SK-N-SH treated with all-trans-retinoic acid at 6 μM for 48 hours (cell line): ENCODE data around the gene WSCD2.

Experiments
- ATAC-seq: fragments of 200-7000 bp; cut with Tn5 transposase; 3 replicates; pipeline ENCODE4 v1.9.1; 2020; ENCODE audit warnings: mild to moderate bottlenecking, moderate library complexity
- ARNTL ChIP-seq: fragments of 450-650 bp; formaldehyde crosslinking; IDR thresholded peaks from 2 replicates; pipeline ENCODE4 v1.5.0; 2020; ENCODE audit warnings: low read depth, mild to moderate bottlenecking, moderate library complexity, borderline replicate concordance
- BACH2 ChIP-seq: fragments of 250-450 bp; sonication (Bioruptor Pico); IDR thresholded peaks from 2 replicates; pipeline ENCODE4 v1.9.0; 2021; ENCODE audit warnings: mild to moderate bottlenecking, borderline replicate concordance
- CSDC2 ChIP-seq: fragments of 250-450 bp; sonication (Bioruptor Pico); IDR thresholded peaks from 2 replicates; pipeline ENCODE4 v1.5.0; 2020; ENCODE audit warnings: mild to moderate bottlenecking, moderate library complexity
- ESRRG ChIP-seq: fragments of 250-450 bp; sonication (Bioruptor Pico); IDR thresholded peaks from 2 replicates; pipeline ENCODE4 v1.6.1; 2021; ENCODE audit warnings: mild to moderate bottlenecking
- GLIS3 ChIP-seq: fragments of 250-450 bp; sonication (Bioruptor Pico); IDR thresholded peaks from 2 replicates; pipeline ENCODE4 v1.5.0; 2020; ENCODE audit warnings: mild to moderate bottlenecking, moderate library complexity
- ISL1 ChIP-seq: fragments of 250-450 bp; sonication (Bioruptor Pico); IDR thresholded peaks from 2 replicates; pipeline ENCODE4 v2.1.2; 2022; ENCODE audit warnings: mild to moderate bottlenecking, moderate library complexity
- OSR1 ChIP-seq: fragments of 250-450 bp; sonication (Bioruptor Pico); IDR thresholded peaks from 2 replicates; pipeline ENCODE4 v1.8.0; 2022; ENCODE audit warnings: moderate library complexity, mild to moderate bottlenecking, inconsistent platforms
- PPARA ChIP-seq: fragments of 250-450 bp; sonication (Bioruptor Pico); IDR thresholded peaks from 2 replicates; pipeline ENCODE4 v1.5.0; 2020; ENCODE audit warnings: mild to moderate bottlenecking, borderline replicate concordance
- RARB ChIP-seq: fragments of 250-450 bp; sonication (Bioruptor Pico); IDR thresholded peaks from 2 replicates; pipeline ENCODE4 v1.8.0; 2021; ENCODE audit warnings: mild to moderate bottlenecking, moderate library complexity
- SNAI2 ChIP-seq: fragments of 250-450 bp; sonication (Bioruptor Pico); IDR thresholded peaks from 2 replicates; pipeline ENCODE4 v1.5.0; 2020; ENCODE audit warnings: mild to moderate bottlenecking, moderate library complexity
- TCF4 ChIP-seq: fragments of 250-450 bp; sonication (Bioruptor Pico); IDR thresholded peaks from 2 replicates; pipeline ENCODE4 v1.8.0; 2021; ENCODE audit warnings: mild to moderate bottlenecking, moderate library complexity, borderline replicate concordance
- TOX ChIP-seq: fragments of 250-450 bp; sonication (Bioruptor Pico); IDR thresholded peaks from 2 replicates; pipeline ENCODE4 v1.8.0; 2021; ENCODE audit warnings: mild to moderate bottlenecking, moderate library complexity, borderline replicate concordance
- ZC3H10 ChIP-seq: fragments of 250-450 bp; sonication (Bioruptor Pico); IDR thresholded peaks from 2 replicates; pipeline ENCODE4 v1.5.1; 2021; ENCODE audit warnings: mild to moderate bottlenecking, moderate library complexity
- ZFP3 ChIP-seq: fragments of 250-450 bp; sonication (Bioruptor Pico); IDR thresholded peaks from 2 replicates; pipeline ENCODE4 v1.5.0; 2020; ENCODE audit warnings: mild to moderate bottlenecking, moderate library complexity
- ZFP30 ChIP-seq: fragments of 450-650 bp; formaldehyde crosslinking; IDR thresholded peaks from 2 replicates; pipeline ENCODE4 v1.5.0; 2022; ENCODE audit warnings: mild to moderate bottlenecking, moderate library complexity
- ZNF565 ChIP-seq: fragments of 450-650 bp; formaldehyde crosslinking; conservative IDR thresholded peaks from 2 replicates; pipeline ENCODE4 v1.5.0; 2020; ENCODE audit warnings: low read depth, mild to moderate bottlenecking, moderate library complexity
- ZNF70 ChIP-seq: fragments of 450-650 bp; formaldehyde crosslinking; IDR thresholded peaks from 2 replicates; pipeline ENCODE4 v1.5.0; 2020; ENCODE audit warnings: mild to moderate bottlenecking, moderate library complexity
- ZNF8 ChIP-seq: fragments of 450-650 bp; formaldehyde crosslinking; IDR thresholded peaks from 2 replicates; pipeline ENCODE4 v1.5.0; 2020; ENCODE audit warnings: mild to moderate bottlenecking, moderate library complexity
- TF ChIP-seq, protein P1 (sequence below): fragments of 250-450 bp; sonication (Bioruptor Pico); IDR thresholded peaks from 2 replicates; pipeline ENCODE4 v1.5.1; 2021; ENCODE audit warnings: mild to moderate bottlenecking, moderate library complexity
- TF ChIP-seq, protein P2 (sequence below): fragments of 250-450 bp; sonication (Bioruptor Pico); IDR thresholded peaks from 2 replicates; pipeline ENCODE4 v1.8.0; 2021; ENCODE audit warnings: low read depth, mild to moderate bottlenecking, moderate library complexity, borderline replicate concordance
- TF ChIP-seq, protein P3 (sequence below): fragments of 250-450 bp; sonication (Bioruptor Pico); IDR thresholded peaks from 2 replicates; pipeline ENCODE4 v1.5.0; 2020; ENCODE audit warnings: mild to moderate bottlenecking, moderate library complexity
- TF ChIP-seq, protein P4 (sequence below): fragments of 250-450 bp; sonication (Bioruptor Pico); IDR thresholded peaks from 2 replicates; pipeline ENCODE4 v1.5.1; 2020; ENCODE audit warnings: low read depth, mild to moderate bottlenecking, moderate library complexity

WSCD2 gene

DNA sequence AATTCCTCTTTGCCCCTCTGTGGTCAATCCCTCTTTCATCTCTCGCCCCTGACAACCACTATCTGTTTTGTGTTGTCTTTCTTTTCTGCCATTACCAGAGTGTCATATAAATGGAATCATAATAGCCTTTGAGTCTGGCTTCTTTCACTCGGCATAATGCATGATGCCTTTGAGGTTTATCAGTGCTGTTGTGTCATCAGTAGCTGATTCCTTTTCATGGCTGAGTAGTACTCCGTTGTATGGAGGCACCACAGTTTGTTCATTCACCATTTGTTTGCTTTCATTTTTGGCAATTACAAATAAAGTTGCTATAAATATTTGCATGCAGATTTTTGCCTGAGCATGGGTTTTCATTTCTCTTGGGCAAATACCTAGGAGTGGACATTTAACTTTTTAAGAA is 47.2 kb downstream of the WSCD2 start:
- no peak for ATAC-seq
- no peak for TF ChIP-seq ZFP30 (CRISPR knock-in tag)
- TF ChIP-seq ZNF70 (CRISPR knock-in tag), result no peak
- TF ChIP-seq BACH2, result no peak
- TF ChIP-seq ISL1 (CRISPR knock-in tag), result no peak
- TF ChIP-seq OSR1 (CRISPR knock-in tag), result no peak
- TF ChIP-seq RARB, result no peak
- no peak for TF ChIP-seq TCF4
- TF ChIP-seq ZC3H10, result no peak
- TF ChIP-seq CSDC2 (CRISPR knock-in tag), result no peak
- no peak for TF ChIP-seq GLIS3 (CRISPR knock-in tag)
- no peak for TF ChIP-seq ZNF8
- TF ChIP-seq ZFP3 (CRISPR knock-in tag), result no peak
- no peak for TF ChIP-seq ESRRG (CRISPR knock-in tag)
- no peak for TF ChIP-seq TOX
- TF ChIP-seq ZNF565 (CRISPR knock-in tag), result no peak
- TF ChIP-seq ARNTL (CRISPR knock-in tag), result no peak
- TF ChIP-seq, protein P1, sequence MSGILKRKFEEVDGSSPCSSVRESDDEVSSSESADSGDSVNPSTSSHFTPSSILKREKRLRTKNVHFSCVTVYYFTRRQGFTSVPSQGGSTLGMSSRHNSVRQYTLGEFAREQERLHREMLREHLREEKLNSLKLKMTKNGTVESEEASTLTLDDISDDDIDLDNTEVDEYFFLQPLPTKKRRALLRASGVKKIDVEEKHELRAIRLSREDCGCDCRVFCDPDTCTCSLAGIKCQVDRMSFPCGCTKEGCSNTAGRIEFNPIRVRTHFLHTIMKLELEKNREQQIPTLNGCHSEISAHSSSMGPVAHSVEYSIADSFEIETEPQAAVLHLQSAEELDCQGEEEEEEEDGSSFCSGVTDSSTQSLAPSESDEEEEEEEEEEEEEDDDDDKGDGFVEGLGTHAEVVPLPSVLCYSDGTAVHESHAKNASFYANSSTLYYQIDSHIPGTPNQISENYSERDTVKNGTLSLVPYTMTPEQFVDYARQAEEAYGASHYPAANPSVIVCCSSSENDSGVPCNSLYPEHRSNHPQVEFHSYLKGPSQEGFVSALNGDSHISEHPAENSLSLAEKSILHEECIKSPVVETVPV (CRISPR knock-in tag), result no peak
- TF ChIP-seq, protein P2, sequence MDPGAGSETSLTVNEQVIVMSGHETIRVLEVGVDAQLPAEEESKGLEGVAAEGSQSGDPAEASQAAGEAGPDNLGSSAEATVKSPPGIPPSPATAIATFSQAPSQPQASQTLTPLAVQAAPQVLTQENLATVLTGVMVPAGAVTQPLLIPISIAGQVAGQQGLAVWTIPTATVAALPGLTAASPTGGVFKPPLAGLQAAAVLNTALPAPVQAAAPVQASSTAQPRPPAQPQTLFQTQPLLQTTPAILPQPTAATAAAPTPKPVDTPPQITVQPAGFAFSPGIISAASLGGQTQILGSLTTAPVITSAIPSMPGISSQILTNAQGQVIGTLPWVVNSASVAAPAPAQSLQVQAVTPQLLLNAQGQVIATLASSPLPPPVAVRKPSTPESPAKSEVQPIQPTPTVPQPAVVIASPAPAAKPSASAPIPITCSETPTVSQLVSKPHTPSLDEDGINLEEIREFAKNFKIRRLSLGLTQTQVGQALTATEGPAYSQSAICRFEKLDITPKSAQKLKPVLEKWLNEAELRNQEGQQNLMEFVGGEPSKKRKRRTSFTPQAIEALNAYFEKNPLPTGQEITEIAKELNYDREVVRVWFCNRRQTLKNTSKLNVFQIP (CRISPR knock-in tag), result no peak
- TF ChIP-seq, protein P3, sequence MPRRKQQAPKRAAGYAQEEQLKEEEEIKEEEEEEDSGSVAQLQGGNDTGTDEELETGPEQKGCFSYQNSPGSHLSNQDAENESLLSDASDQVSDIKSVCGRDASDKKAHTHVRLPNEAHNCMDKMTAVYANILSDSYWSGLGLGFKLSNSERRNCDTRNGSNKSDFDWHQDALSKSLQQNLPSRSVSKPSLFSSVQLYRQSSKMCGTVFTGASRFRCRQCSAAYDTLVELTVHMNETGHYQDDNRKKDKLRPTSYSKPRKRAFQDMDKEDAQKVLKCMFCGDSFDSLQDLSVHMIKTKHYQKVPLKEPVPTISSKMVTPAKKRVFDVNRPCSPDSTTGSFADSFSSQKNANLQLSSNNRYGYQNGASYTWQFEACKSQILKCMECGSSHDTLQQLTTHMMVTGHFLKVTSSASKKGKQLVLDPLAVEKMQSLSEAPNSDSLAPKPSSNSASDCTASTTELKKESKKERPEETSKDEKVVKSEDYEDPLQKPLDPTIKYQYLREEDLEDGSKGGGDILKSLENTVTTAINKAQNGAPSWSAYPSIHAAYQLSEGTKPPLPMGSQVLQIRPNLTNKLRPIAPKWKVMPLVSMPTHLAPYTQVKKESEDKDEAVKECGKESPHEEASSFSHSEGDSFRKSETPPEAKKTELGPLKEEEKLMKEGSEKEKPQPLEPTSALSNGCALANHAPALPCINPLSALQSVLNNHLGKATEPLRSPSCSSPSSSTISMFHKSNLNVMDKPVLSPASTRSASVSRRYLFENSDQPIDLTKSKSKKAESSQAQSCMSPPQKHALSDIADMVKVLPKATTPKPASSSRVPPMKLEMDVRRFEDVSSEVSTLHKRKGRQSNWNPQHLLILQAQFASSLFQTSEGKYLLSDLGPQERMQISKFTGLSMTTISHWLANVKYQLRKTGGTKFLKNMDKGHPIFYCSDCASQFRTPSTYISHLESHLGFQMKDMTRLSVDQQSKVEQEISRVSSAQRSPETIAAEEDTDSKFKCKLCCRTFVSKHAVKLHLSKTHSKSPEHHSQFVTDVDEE (CRISPR knock-in tag), result no peak
- no peak for TF ChIP-seq SNAI2 (CRISPR knock-in tag)
- TF ChIP-seq, all 23 proteins: peak for 0

DNA sequence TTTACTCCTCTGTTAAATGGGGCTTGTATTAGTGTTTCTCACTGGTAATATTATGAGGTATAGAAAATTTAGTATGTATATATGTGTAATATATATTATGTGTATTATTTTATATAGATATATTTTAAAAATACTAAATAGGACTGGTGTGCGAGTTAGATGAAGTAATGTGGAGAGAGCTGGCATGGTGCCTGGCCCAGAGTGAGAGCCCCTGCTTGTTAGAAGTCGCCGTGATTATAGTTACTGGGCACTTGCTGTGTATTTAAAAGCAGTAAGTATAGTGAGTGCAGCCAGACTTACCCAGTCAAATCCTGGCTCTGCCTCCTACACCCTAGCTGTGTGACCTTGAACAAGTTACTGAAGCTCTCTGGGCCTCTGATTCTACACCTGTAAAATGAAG is 48.0 kb downstream of the WSCD2 start:
- ATAC-seq, result no peak
- TF ChIP-seq ZNF70 (CRISPR knock-in tag), result no peak
- TF ChIP-seq SNAI2 (CRISPR knock-in tag), result no peak
- TF ChIP-seq ZNF8, result no peak
- TF ChIP-seq ZNF565 (CRISPR knock-in tag), result no peak
- TF ChIP-seq ZFP30 (CRISPR knock-in tag), result no peak
- TF ChIP-seq, protein P4, sequence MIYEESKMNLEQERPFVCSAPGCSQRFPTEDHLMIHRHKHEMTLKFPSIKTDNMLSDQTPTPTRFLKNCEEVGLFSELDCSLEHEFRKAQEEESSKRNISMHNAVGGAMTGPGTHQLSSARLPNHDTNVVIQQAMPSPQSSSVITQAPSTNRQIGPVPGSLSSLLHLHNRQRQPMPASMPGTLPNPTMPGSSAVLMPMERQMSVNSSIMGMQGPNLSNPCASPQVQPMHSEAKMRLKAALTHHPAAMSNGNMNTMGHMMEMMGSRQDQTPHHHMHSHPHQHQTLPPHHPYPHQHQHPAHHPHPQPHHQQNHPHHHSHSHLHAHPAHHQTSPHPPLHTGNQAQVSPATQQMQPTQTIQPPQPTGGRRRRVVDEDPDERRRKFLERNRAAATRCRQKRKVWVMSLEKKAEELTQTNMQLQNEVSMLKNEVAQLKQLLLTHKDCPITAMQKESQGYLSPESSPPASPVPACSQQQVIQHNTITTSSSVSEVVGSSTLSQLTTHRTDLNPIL (CRISPR knock-in tag), result no peak
- TF ChIP-seq PPARA (CRISPR knock-in tag), result no peak
- TF ChIP-seq, protein P2 (CRISPR knock-in tag), result no peak
- no peak for TF ChIP-seq RARB
- no peak for TF ChIP-seq CSDC2 (CRISPR knock-in tag)
- TF ChIP-seq ESRRG (CRISPR knock-in tag), result no peak
- TF ChIP-seq, protein P3 (CRISPR knock-in tag), result no peak
- no peak for TF ChIP-seq TOX
- TF ChIP-seq, all 23 proteins: peak for 0
